IPS-18c (cell line): Measurements from ENCODE around the gene RNF13.
"Not testable (repeated sequence)": the region's sequence is repeated elsewhere in the genome, so short reads cannot be mapped to it uniquely, and the experiment has no call there.

Experiments used
- H3K4me3 ChIP-seq: 2 replicates; pipeline ENCODE4 v1.7.0; 2013; ENCODE audit warnings: low read depth, mild to moderate bottlenecking, low read length, moderate library complexity; ENCODE audit not compliant: insufficient read depth
- H3K9me3 ChIP-seq: one replicate; pipeline ENCODE4 v1.6.1; 2013; ENCODE audit warnings: mild to moderate bottlenecking, low read length, moderate library complexity; ENCODE audit not compliant: control insufficient read depth, insufficient read depth

The RNF13 gene

GRCh38 chr3:149867563-149867962 lies 54.5 kb downstream of the RNF13 start:
- Histone ChIP-seq H3K9me3 (no peaks in the 10 kb centered on the region), H3K4me3 (no peak overlapping the region)

GRCh38 chr3:149871855-149872254 lies 58.8 kb downstream of the RNF13 start:
- no peaks in the 10 kb centered on the region for H3K9me3 ChIP-seq

GRCh38 chr3:149872589-149872988 lies 59.6 kb downstream of the RNF13 start:
- no peaks in the 10 kb centered on the region for H3K9me3 ChIP-seq
- no peak overlapping the region for H3K4me3 ChIP-seq

More at GRCh38 chr3:149871855-149872254, 58.8 kb downstream of the RNF13 start:
- no peak overlapping the region for H3K4me3 ChIP-seq

GRCh38 chr3:149877668-149878067 lies 64.7 kb downstream of the RNF13 start:
- H3K9me3 ChIP-seq = peaks cover 2% of the 10 kb centered on the region

GRCh38 chr3:149879872-149880271 lies 66.9 kb downstream of the RNF13 start:
- no peak overlapping the region for H3K4me3 ChIP-seq

More at GRCh38 chr3:149877668-149878067, 64.7 kb downstream of the RNF13 start:
- no peak overlapping the region for H3K4me3 ChIP-seq

GRCh38 chr3:149881879-149882278 lies 68.9 kb downstream of the RNF13 start:
- Histone ChIP-seq H3K9me3 (peaks cover 2% of the 10 kb centered on the region), H3K4me3 (no peak overlapping the region)

More at GRCh38 chr3:149879872-149880271, 66.9 kb downstream of the RNF13 start:
- H3K9me3 ChIP-seq = peaks cover 2% of the 10 kb centered on the region

GRCh38 chr3:149883134-149883533 lies 70.1 kb downstream of the RNF13 start:
- peaks cover 2% of the 10 kb centered on the region for H3K9me3 ChIP-seq
- no peak overlapping the region for H3K4me3 ChIP-seq

- H3K9me3 ChIP-seq, H3K4me3 ChIP-seq: not testable (repeated sequence)
Measured at GRCh38 chr3:149883860-149884259, 70.8 kb downstream of the RNF13 start.

GRCh38 chr3:149884848-149885247 lies 71.8 kb downstream of the RNF13 start:
- H3K9me3 ChIP-seq, H3K4me3 ChIP-seq: not testable (repeated sequence)

- Histone ChIP-seq H3K4me3 (no peak overlapping the region), H3K9me3 (no peaks in the 10 kb centered on the region)
Measured at GRCh38 chr3:149886957-149887356, 73.9 kb downstream of the RNF13 start.

- Histone ChIP-seq H3K4me3 (no peak overlapping the region), H3K9me3 (no peaks in the 10 kb centered on the region)
Measured at GRCh38 chr3:149891621-149892020, 78.6 kb downstream of the RNF13 start.

- H3K9me3 ChIP-seq = no peaks in the 10 kb centered on the region
- H3K4me3 ChIP-seq = no peak overlapping the region
Measured at GRCh38 chr3:149892371-149892770, 79.4 kb downstream of the RNF13 start.

- Histone ChIP-seq H3K4me3 (no peak overlapping the region), H3K9me3 (no peaks in the 10 kb centered on the region)
Measured at GRCh38 chr3:149894205-149894604, 81.2 kb downstream of the RNF13 start.

GRCh38 chr3:149895339-149895738 lies 82.3 kb downstream of the RNF13 start:
- H3K4me3 ChIP-seq = no peak overlapping the region

GRCh38 chr3:149895769-149896168 lies 82.8 kb downstream of the RNF13 start:
- no peak overlapping the region for H3K4me3 ChIP-seq
- H3K9me3 ChIP-seq = no peaks in the 10 kb centered on the region

More at GRCh38 chr3:149895339-149895738, 82.3 kb downstream of the RNF13 start:
- H3K9me3 ChIP-seq = no peaks in the 10 kb centered on the region

- Histone ChIP-seq H3K9me3 (no peaks in the 10 kb centered on the region), H3K4me3 (no peak overlapping the region)
Measured at GRCh38 chr3:149898771-149899170, 85.8 kb downstream of the RNF13 start.

GRCh38 chr3:149900322-149900721 lies 87.3 kb downstream of the RNF13 start:
- no peak overlapping the region for H3K4me3 ChIP-seq
- no peaks in the 10 kb centered on the region for H3K9me3 ChIP-seq

- Histone ChIP-seq H3K4me3 (no peak overlapping the region), H3K9me3 (no peaks in the 10 kb centered on the region)
Measured at GRCh38 chr3:149901770-149902169, 88.8 kb downstream of the RNF13 start.

GRCh38 chr3:149902498-149903139 lies 89.6 kb downstream of the RNF13 start:
- H3K9me3 ChIP-seq = no peaks in the 10 kb centered on the region
- H3K4me3 ChIP-seq = no peak overlapping the region
